ENCODE data around the gene COQ8B.
A peak's percentile ranks its signal among the peaks of the same experiment; 100 is the strongest.

Gene COQ8B

GRCh38 chr19:40717325-40717879 lies 716 bp upstream of the COQ8B start:
- DNase-seq: no peak

GRCh38 chr19:40716031-40716481 lies 630 bp downstream of the COQ8B start:
- DNase-seq: peak; percentile 55

DNA sequence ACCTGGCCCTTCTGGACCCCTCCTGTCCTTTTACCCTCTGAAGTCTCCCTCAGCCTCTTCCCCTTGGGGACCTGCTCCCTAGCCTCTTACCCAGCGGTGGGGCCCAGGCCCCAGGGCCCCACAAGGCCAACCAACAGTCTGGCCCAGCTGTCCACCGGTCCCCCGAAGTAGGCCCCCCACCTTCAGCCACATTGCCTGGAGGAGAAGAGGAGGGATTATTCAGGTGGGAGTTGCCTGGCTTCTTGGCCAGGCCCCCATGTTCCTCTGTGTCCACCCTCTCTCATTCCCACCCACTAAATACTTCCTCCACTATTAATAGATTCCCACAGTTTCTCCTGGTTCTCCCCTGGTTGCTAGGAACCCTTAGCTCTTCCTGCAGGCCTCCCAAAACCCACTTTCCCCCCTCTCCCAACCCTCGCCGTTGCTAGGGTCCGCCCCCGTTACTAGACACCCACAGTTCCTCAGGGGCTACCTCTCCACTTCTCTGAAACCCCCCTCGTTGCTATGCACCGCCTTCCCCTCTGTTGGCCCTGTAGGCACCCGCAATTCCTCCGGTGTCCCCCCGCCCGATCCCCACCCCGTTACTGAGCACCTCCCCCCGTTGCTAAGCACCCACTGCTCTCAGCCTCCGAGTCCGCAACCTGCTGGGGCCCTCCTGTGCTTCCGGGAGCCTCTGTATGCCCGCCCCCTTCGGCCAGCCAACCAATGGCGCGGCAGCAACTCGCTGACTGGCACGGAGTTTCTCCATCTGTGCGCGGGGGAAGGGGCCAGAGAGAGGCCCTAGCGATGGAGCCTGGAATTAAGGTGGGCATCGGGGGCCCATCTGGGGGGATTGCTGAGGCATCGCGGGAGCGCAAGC lies 2.0 kb downstream of the COQ8B start:
- DNase-seq: peak; percentile 97

DNA sequence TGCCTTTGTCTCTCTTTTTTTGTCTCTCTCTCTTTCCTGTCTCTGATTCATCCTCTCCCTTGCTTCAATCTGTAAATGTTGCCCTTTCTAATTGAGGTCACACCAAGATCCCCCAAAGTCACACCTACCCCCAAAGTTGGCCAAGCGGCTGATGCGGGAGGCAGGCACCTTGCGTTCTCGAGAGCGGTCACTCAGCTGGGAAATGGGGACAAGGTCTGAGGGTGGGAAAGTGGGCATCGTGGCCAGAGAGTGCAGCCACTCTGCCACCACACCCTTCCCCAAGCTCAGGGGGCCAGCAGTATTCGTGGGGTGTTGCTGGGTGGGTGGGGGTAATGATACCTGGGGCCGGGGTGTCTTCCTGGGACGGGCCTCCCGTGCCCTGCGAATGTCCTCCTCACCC lies 2.7 kb downstream of the COQ8B start:
- no peak for DNase-seq

DNA sequence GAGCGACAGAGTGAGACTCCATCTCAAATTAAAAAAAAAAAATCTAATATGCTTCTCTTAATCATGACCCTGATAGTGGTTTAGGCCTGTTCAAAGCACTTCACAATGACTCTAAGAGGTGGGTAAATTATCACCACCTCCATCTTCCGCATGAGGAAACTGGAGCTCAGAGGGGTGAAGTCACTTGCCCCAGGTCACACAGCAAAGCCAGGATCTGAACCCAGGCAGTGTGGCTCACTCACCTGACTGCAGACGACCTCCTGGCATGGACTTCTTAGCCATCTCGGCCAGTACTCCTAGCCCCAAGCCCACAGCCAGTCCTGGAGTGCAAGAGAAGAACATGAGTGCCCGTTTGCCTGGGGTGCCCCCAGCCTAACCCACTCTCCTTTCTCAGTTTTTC lies 6.9 kb downstream of the COQ8B start:
- no peak for DNase-seq

- no peak for DNase-seq
Measured at GRCh38 chr19:40707615-40708014, 9.1 kb downstream of the COQ8B start.

GRCh38 chr19:40705950-40706619 lies 10.6 kb downstream of the COQ8B start:
- DNase-seq: no peak

GRCh38 chr19:40705362-40705651 lies 11.4 kb downstream of the COQ8B start:
- no peak for DNase-seq

DNA sequence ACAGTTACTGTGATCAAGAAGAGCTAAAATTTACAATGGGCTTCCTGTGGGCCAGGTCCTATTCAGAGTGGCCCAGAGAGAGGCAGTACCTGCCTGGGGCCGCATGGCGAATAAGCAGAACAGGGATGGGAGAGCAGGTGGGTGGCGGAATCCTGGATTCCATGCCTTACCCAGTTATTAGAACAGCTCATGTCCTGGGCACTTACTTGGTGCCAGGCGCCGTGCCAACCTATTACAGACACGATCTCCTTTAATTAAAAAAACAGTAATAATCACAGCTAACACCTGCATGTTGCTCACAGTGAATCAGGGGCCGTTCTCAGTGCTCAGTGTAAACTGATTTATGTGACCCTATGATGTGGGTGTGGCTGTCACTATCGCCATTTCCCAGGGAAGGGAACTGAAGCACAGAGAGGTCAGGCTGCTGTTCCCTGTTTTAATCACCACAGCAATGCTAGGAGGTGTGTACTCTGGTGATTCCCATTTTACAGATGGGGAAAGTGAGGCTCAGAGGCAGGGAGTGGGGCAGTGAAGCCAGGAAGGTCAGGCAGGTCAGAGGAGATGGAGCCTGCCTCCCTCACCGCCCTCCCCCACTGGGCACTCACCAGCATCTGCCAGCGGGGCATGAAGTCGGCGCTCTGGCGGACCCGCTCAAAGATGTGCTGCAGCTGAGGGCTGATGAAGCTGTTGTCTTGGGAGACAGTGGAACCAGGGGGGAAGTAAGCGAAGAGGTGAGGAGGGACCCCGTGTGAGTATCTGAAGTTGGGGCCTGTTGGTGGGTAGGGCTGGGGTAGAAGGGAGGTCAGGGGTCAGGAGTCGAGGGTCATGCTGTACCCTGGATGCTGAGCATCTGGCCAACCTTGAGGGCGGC lies 12.0 kb downstream of the COQ8B start:
- DNase-seq: no peak

DNA sequence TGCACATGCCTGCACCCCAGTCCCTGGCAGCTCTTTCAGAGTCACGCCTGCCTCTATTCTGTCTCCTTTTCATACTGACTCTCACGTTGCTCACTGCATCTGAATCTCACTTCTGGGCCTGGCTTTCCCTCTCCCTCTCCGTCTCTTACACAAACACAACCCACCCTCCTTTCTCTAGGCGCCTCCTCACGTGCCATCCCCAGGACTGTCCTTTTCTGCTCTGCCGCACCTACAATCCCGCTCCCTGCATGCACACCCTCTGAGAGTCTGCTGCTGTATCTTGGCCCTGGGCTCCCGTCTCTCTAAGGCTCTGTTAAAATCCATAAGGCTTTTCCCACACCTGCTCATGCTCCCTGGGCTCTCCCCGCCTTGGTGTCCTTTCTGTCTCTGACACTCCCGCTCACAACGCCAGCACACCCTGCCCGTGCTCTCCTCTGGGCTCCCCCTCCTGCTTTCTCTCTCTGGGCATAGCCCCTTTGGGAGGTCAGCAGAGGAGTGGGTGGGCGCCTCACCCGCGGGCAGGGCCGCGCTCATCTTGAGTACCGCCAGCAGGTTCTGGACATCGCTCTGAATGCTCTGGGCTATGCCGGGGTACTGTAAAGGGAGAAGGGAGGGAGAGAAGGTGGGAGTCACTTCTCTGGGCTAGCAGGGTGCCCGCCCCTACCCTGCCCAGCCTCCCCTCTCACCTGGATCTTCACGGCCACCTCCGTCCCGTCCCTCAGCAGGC lies 13.5 kb downstream of the COQ8B start:
- no peak for DNase-seq

- DNase-seq: peak; percentile 44
Measured at GRCh38 chr19:40702337-40703012, 14.2 kb downstream of the COQ8B start.

GRCh38 chr19:40701758-40702157 lies 14.9 kb downstream of the COQ8B start:
- DNase-seq: no peak

GRCh38 chr19:40700083-40700482 lies 16.6 kb downstream of the COQ8B start:
- no peak for DNase-seq

GRCh38 chr19:40697007-40697406 lies 19.7 kb downstream of the COQ8B start:
- DNase-seq: no peak

GRCh38 chr19:40695881-40696280 lies 20.8 kb downstream of the COQ8B start:
- no peak for DNase-seq

DNA sequence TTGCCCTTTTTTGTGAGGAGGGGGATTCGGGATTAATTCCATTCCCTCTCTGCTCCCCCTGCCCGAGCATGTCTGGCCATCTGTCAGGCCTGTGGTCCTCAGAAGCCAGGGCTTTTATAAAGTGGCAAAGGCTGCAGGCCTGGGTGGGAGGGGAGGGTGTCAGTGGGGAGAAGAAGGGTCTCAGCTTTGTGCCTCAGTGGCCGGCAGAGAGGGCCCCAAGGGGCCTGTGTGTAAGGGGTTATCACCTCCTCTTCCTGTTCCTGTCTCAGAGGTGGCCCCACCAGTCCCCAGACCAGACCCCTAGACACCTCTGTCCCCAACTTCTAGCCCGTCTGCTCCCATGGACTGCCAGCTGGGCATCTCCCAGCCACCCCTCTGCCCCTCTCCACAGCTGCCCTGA lies 22.8 kb downstream of the COQ8B start:
- DNase-seq: no peak

- DNase-seq: no peak
Measured at GRCh38 chr19:40693150-40693788, 23.4 kb downstream of the COQ8B start.

DNA sequence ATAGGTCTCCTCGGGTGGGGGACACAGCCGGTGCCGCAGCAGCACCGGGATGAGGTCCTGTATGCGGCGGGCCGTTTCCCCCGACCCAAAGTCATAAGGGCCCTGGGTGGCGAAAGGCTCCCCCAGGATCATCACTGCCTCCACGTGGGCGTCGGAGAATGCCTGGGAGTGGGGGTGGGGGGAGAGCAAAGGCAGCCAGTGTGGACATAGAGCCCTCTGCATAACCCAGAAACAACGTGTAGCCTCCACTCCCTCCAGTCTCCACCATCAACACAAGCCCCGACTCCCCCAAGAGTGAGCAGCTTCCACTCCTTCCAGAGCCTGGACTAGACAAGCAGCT lies 24.5 kb downstream of the COQ8B start:
- no peak for DNase-seq

- peak; percentile 69 for DNase-seq
Measured at GRCh38 chr19:40691421-40692211, 25.1 kb downstream of the COQ8B start.

DNA sequence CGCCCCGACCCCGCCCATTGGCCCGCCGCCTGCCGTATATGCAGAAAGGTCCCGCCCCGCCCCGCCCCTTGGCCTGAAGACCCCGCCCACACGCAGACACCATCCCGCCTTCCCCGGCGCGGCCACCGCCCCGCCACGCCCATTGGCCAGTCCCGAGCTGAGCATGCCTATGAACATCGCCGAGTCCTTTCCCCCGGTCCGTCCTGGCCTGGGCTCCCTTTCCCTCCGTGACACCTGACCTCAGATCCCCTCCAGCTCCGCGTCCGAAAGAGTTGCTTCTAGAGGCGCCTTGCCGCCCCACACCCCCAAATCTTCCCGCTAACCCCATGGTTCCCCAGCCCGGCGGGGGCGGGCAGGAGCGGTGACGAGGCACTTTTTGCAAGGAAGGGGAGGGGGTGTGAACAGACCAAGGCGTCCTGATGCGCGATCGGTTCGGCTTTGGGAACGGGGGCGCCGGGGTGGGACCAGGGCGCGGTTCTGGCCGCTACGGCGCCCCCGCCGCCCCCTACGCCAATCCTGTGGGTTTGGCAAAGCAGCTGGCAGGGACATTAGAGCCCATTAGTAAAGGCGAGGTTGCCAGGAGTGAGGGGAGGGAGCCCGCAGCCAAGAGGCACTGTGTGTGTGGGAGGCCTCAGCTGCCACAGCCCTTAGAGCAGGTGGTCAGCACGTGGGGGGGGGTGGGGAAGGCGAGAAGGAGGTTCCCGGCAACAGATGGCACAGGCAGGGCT lies 25.8 kb downstream of the COQ8B start:
- peak; percentile 96 for DNase-seq

All from hematopoietic multipotent progenitor cell treated with erythropoietin and hydrocortisone succinate and interleukin-3 and kit ligand, for 4 days (in vitro differentiated cells).